ENCODE data around the gene VAV1. TPM values are rescaled to one million over a fixed set of nuclear protein-coding genes. Genes with fewer than 3 reads are reported as not detected.
A peak's percentile ranks its signal among the peaks of the same experiment; 100 is the strongest.
"Not testable (repeated sequence)": the region's sequence is repeated elsewhere in the genome, so short reads cannot be mapped to it uniquely, and the experiment has no call there.

VAV1 gene
- total and polyA plus RNA-seq, 2 donors: 3.0 to 4.4 TPM

DNA sequence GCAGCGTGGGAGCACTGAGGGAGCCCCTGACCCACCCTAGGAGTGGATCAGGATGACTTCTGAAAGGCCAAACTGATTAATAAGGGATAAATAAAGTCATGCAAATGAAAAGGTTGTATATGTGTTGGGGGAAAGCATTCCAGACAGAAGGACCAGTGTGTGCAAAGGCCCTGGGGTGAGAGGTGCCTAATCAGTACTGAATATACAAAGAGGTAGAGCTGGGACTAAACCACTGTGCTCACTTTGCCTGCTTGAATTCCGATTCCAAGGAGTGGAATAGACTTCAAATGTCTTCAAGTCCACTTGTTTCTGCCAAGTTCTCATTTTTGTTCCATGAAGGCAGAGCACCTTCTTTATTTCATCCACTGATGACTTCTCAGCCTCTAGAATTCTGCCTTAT is 82.2 kb downstream of the VAV1 start:
- H3K4me1 ChIP-seq (ENCODE audit: insufficient read depth): no peaks in the 10 kb centered on the region
- no peak overlapping the region for H3K27ac ChIP-seq (ENCODE audit: low read depth)
- H3K4me3 ChIP-seq (ENCODE audit: low read depth, low read length): no peak overlapping the region
- DNase-seq (ENCODE audit: extremely low spot score): no peak
- H3K36me3 ChIP-seq (ENCODE audit: insufficient read depth): no peaks in the 10 kb centered on the region
- WGBS: 81% methylated on average over 2 of the region's 2 CpGs

DNA sequence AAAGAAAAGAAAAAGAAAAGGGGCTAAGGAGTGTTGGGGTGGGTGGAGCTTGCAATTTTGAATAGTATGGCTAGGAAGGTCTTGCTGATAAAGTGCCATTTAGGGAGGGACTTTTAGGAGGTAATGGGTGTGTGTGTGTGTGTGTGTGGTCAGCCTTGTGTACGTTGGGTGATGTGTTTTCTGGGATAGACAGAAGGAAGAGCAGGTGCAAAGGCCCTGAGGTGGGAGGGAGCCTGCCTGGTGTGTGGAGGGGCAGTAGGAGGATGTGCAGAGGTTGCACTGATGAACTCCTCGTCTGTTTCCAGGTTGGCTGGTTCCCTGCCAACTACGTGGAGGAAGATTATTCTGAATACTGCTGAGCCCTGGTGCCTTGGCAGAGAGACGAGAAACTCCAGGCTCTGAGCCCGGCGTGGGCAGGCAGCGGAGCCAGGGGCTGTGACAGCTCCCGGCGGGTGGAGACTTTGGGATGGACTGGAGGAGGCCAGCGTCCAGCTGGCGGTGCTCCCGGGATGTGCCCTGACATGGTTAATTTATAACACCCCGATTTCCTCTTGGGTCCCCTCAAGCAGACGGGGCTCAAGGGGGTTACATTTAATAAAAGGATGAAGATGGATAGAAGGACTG is 84.4 kb downstream of the VAV1 start:
- DNase-seq (ENCODE audit: extremely low spot score): no peak
- Histone ChIP-seq H3K27ac (ENCODE audit: low read depth) (no peak overlapping the region), H3K4me1 (ENCODE audit: insufficient read depth) (no peaks in the 10 kb centered on the region), H3K36me3 (ENCODE audit: insufficient read depth) (no peaks in the 10 kb centered on the region), H3K4me3 (ENCODE audit: low read depth, low read length) (no peak overlapping the region)
- WGBS: 29% methylated on average over 14 of the region's 14 CpGs

DNA sequence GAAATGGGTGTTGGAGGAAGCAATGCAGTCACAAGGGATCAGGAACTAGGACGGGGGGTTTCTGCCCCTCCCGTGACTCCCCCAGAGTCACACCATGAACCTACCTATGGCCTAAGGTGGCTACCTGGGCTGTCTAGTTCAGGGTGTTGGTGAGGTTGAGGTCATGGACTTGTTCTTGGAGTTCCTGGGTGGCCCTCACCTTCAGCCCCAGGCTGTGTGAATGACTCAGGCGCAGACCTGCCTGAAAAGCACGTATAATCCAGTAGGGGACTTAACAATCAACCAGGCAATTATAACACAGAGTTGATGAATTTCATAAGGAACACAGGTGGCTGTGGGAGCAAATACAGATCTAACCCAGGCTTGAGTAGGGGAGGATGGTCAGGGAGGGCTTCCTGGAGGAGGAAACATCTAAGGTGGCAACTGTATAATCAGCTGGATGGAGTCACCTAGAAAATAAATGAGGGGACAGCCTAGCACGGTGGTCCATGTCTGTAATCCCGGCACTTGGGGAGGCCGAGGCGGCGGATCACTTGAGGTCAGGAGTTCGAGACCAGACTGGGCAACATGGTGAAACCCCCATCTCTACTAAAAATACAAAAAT is 89.3 kb downstream of the VAV1 start:
- no peaks in the 10 kb centered on the region for H3K36me3 ChIP-seq (ENCODE audit: insufficient read depth)
- H3K27ac ChIP-seq (ENCODE audit: low read depth): no peak overlapping the region
- H3K4me1 ChIP-seq (ENCODE audit: insufficient read depth): no peaks in the 10 kb centered on the region
- DNase-seq (ENCODE audit: extremely low spot score): no peak
- WGBS: 82% methylated on average over 10 of the region's 10 CpGs
- no peak overlapping the region for H3K4me3 ChIP-seq (ENCODE audit: low read depth, low read length)

DNA sequence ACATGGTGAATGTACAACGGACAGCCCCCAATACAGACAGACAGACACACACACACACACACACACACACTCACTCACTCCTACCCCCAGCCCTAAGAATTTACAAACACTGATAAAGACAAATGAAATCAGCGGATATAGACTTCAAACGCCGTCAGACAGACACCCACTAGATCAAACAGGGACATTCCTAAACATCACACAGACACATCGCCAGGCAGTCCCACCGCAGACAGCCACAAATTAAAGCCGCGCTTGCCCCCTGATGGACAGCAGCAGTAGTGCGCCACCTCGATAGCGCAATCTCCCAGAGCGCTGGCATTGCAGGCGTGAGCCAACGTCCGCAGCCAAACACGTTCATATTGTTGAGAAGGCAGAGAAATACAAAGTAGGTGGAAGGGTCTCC is 90.2 kb downstream of the VAV1 start:
- H3K4me3 ChIP-seq (ENCODE audit: low read depth, low read length): no peak overlapping the region
- no peaks in the 10 kb centered on the region for H3K4me1 ChIP-seq (ENCODE audit: insufficient read depth)
- 1% methylated on average over 16 of the region's 16 CpGs for WGBS
- no peak overlapping the region for H3K27ac ChIP-seq (ENCODE audit: low read depth)
- peak; percentile 55 for DNase-seq (ENCODE audit: extremely low spot score)
- no peaks in the 10 kb centered on the region for H3K36me3 ChIP-seq (ENCODE audit: insufficient read depth)

DNA sequence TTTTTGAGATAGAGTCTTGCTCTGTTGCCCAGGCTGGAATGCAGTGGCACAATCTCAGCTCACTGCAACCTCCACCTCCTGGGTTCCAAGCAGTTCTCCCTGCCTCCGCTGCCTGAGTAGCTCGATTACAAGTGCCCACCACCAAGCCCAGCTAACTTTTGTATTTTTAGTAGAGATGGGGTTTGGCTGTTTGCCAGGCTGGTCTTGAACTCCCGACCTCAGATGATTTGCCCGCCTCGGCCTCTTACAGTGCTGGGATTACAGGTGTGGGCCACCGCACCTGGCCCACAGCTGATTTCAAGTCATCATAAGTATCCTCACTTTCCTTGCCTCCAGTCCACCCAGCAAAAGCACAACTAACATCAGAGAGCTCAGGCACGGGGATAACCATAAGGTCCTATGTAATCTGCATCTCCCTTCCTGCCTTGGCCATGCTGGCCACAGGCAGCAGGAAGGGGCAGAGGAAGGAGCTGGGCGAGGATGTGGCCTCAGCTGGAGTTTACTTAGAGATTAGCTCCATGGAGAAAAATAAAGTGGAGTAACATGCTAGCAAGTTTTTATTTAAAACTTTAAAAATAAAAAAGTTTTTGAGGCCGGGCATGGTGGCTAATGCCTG is 91.9 kb downstream of the VAV1 start:
- H3K36me3 ChIP-seq (ENCODE audit: insufficient read depth): no peaks in the 10 kb centered on the region
- no peak overlapping the region for H3K4me3 ChIP-seq (ENCODE audit: low read depth, low read length)
- H3K27ac ChIP-seq (ENCODE audit: low read depth): no peak overlapping the region
- 64% methylated on average over 9 of the region's 9 CpGs for WGBS
- no peak for DNase-seq (ENCODE audit: extremely low spot score)
- H3K4me1 ChIP-seq (ENCODE audit: insufficient read depth): no peaks in the 10 kb centered on the region

DNA sequence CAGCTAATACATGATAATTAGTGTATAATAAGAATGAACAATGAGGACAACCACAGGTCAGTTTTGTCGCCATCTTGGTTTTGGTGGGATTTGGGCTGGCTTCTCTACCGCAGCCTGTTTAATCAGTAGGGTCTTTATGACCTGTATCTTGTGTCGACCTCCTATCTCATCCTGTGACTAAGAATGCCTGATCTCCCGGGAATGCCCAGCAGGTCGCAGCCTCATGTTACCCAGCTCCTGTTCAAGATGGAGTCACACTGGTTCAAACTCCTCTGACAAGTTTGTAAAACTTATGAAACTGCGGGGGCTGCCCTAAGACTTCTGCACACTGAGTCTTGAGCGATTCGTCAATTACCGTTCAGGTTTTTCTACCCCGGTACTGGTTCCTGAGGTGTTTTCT is 93.3 kb downstream of the VAV1 start:
- DNase-seq (ENCODE audit: extremely low spot score): no peak
- Histone ChIP-seq H3K4me3 (ENCODE audit: low read depth, low read length) (no peak overlapping the region), H3K27ac (ENCODE audit: low read depth) (no peak overlapping the region), H3K4me1 (ENCODE audit: insufficient read depth) (no peaks in the 10 kb centered on the region), H3K36me3 (ENCODE audit: insufficient read depth) (no peaks in the 10 kb centered on the region)
- 64% methylated on average over 10 of the region's 10 CpGs for WGBS

DNA sequence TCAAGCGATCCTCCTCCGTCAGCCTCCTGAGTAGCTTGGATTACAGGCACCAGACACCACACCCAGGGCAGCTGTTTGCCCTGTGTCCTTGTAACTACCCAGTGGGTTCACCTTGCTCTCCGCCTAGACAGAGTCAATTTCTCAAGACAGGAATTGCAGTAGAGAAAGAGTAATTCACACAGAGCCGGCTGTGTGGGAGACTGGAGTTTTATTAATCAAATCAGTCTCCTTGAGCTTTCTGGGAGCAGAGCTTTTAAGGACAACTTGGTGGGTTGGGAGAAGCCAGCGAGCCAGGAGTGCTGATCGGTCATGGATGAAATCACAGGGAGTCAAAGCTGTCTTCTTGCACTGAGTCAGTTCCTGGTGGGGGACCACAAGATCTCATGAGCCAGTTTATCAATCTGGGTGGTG is 94.2 kb downstream of the VAV1 start:
- no peaks in the 10 kb centered on the region for H3K4me1 ChIP-seq (ENCODE audit: insufficient read depth)
- H3K27ac ChIP-seq (ENCODE audit: low read depth): no peak overlapping the region
- no peak for DNase-seq (ENCODE audit: extremely low spot score)
- H3K36me3 ChIP-seq (ENCODE audit: insufficient read depth): no peaks in the 10 kb centered on the region
- 63% methylated on average over 6 of the region's 6 CpGs for WGBS
- no peak overlapping the region for H3K4me3 ChIP-seq (ENCODE audit: low read depth, low read length)

DNA sequence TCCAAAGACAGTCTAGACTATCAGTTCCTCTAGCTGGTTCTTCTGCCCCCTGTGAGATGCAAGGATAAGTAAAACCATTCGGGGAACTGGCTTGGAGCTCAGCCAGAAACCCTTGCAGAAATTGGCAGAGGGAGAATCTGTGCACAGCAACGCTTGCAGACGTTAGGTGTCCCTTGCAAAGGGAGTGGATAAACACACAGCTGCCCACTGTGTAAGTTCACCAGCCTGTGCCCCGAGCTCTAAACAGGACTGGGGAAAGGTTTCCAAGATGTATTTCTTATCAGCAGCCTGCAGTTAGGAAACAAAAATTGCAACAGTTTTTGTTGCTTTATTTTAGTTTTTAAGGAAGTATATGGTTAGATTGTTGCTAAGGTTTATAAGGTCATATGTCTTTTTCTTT is 95.8 kb downstream of the VAV1 start:
- Histone ChIP-seq H3K27ac (ENCODE audit: low read depth) (no peak overlapping the region), H3K4me3 (ENCODE audit: low read depth, low read length) (no peak overlapping the region), H3K4me1 (ENCODE audit: insufficient read depth) (no peaks in the 10 kb centered on the region), H3K36me3 (ENCODE audit: insufficient read depth) (no peaks in the 10 kb centered on the region)
- WGBS: 2% methylated on average over 4 of the region's 4 CpGs
- no peak for DNase-seq (ENCODE audit: extremely low spot score)

DNA sequence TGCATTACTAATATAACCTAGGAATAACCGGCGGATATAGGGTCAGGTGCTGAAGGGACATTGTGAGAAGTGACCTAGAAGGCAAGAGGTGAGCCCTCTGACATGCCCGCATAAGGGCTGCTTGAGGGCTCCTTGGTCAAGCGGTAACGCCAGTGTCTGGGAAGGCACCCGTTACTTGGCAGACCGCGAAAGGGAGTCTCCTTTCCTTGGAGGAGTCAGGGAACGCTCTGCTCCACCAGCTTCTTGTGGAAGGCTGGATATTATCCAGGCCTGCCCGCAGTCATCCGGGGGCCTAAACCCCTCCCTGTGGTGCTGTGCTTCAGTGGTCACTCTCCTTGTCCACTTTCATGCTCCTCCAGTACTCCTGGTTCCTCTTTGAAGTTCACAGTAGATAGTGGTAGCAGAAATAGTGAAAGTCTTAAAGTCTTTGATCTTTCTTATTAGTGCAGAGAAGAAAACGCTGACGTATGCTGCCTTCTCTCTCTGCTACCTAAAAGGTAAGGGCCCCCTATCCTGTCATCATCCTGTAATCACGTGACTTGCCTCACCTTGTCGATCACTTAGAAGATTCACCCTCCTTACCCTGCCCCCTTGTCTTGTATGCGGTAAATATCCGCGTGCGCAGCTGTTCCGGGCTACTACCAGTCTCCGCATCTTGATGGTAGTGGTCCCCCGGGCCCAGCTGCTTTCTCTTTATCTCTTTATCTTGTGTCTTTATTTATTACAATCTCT is 96.8 kb downstream of the VAV1 start:
- not testable (repeated sequence) for H3K4me3 ChIP-seq (ENCODE audit: low read depth, low read length); DNase-seq (ENCODE audit: extremely low spot score); H3K36me3 ChIP-seq (ENCODE audit: insufficient read depth); H3K4me1 ChIP-seq (ENCODE audit: insufficient read depth); H3K27ac ChIP-seq (ENCODE audit: low read depth)
- WGBS: 84% methylated on average over 22 of the region's 22 CpGs

DNA sequence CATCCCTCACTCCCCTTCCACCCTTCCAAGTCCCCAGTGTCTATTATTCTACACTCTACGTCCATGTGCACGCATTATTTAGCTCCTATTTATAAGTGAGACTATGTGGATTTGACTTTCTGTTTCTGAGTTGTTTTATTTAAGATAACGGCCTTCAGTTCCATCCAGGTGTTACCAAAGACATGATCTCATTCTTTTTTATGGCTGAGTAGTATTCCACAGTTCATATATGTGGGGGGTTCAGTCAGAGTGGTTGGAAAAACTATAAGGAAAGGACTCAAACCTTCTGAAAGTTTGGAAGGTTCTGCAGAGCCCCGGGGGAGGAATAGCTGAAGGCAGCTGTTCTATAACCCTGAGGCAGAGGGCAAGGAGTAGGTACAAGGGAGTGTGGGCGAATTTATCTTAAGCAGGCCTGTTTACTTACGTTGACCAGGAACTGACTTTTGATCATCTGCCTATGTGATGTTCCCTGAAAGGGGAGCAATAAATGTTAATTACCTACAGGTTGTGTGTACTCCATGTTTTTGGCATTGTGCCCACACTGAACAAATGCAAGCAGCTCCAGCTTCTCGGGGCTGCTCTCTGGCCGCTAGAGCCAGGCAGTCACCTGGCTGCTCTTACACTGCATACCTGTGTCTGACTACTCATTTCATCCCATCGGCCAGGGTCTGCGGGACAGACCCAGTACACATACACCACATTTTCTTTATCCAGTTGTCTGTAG is 101.4 kb downstream of the VAV1 start:
- WGBS: 80% methylated on average over 10 of the region's 10 CpGs

DNA sequence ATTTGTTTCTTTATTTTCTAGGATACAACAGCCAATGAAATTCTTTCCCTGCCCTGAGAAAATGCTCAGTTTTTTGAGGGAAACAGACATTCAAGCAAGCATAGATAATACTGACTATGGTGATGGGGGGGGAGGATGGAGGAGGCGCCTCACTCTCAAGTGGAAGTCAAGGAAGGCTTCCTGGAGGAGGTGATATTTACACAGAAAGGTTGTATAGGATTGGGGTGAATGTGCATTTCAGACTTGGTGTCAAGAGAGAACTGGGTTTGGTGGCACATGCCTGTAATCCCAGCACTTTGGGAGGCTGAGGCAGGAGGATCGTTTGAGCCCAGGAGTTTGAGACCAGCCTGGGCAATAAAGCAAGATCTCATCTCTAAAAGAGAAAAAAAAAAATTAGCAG is 102.7 kb downstream of the VAV1 start:
- H3K4me1 ChIP-seq (ENCODE audit: insufficient read depth): no peaks in the 10 kb centered on the region
- no peak overlapping the region for H3K4me3 ChIP-seq (ENCODE audit: low read depth, low read length)
- no peak overlapping the region for H3K27ac ChIP-seq (ENCODE audit: low read depth)
- DNase-seq (ENCODE audit: extremely low spot score): no peak
- 80% methylated on average over 2 of the region's 2 CpGs for WGBS
- no peaks in the 10 kb centered on the region for H3K36me3 ChIP-seq (ENCODE audit: insufficient read depth)

More for the DNA sequence above, 101.4 kb downstream of the VAV1 start:
- no peaks in the 10 kb centered on the region for H3K4me1 ChIP-seq (ENCODE audit: insufficient read depth)
- no peak overlapping the region for H3K4me3 ChIP-seq (ENCODE audit: low read depth, low read length)
- no peak overlapping the region for H3K27ac ChIP-seq (ENCODE audit: low read depth)
- no peak for DNase-seq (ENCODE audit: extremely low spot score)
- no peaks in the 10 kb centered on the region for H3K36me3 ChIP-seq (ENCODE audit: insufficient read depth)

DNA sequence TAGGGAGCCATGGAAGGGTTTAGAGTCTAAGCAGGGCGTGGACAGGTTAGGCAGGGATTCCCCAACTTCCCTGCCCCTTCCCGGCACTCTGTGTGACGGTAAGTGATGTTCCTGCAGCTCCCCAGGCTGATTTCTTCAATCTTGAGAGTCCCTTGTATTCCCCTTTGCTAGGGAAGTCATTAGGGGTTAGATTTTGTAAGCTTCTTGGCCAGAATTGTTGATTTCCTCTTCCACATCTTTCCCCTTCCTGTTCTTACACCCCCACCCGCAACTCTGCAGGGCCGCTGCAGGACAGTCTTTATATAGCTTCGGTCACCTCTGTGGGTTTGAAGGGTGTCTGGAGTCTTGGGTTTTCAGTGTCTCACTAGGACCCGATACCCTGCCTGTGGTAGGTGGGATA is 104.2 kb downstream of the VAV1 start:
- Histone ChIP-seq H3K4me3 (ENCODE audit: low read depth, low read length) (no peak overlapping the region), H3K27ac (ENCODE audit: low read depth) (no peak overlapping the region), H3K36me3 (ENCODE audit: insufficient read depth) (no peaks in the 10 kb centered on the region), H3K4me1 (ENCODE audit: insufficient read depth) (no peaks in the 10 kb centered on the region)
- DNase-seq (ENCODE audit: extremely low spot score): no peak
- 66% methylated on average over 7 of the region's 7 CpGs for WGBS

DNA sequence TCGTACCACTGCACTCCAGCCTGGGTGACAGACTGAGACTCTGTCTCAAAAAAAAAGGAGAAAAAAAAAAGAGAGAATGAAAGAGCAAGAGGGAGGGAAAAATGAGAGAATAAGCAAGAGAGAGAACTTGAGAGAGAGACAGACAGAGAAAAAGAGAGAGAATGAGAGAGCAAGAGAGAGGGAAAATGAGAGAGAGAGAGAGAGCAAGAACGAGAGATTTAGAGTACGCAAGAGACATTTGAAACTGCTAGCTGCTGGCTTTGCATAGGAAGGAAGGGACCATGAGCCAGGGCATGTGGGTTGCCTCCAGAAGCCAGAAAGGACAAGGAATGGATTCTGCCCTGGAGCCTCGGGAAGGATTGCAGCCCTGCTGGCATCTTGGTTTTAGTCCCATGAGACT is 105.3 kb downstream of the VAV1 start:
- Histone ChIP-seq H3K36me3 (ENCODE audit: insufficient read depth) (no peaks in the 10 kb centered on the region), H3K4me3 (ENCODE audit: low read depth, low read length) (no peak overlapping the region), H3K27ac (ENCODE audit: low read depth) (no peak overlapping the region), H3K4me1 (ENCODE audit: insufficient read depth) (no peaks in the 10 kb centered on the region)
- DNase-seq (ENCODE audit: extremely low spot score): no peak
- 83% methylated on average over 4 of the region's 4 CpGs for WGBS
